ENCODE data around the gene SH3RF1. TPM values are rescaled to one million over a fixed set of nuclear protein-coding genes. Genes with fewer than 3 reads are reported as not detected.

The SH3RF1 gene
- total RNA-seq, 3 donors from 2014 or later (not counting 1 experiment from before 2014, with no cell fraction given) = 0.54 to 2.4 (median 1.6) TPM

GRCh38 chr4:169139021-169139420 lies 131.7 kb downstream of the SH3RF1 start:
- no peaks in the 10 kb centered on the region for H3K27me3 ChIP-seq (ENCODE audit: control insufficient read depth, insufficient read depth, low read length)
- H3K4me3 ChIP-seq (ENCODE audit: low read length) = no peak overlapping the region
- no peaks in the 10 kb centered on the region for H3K9me3 Mint-ChIP-seq
- no peaks in the 10 kb centered on the region for H3K27me3 Mint-ChIP-seq (ENCODE audit: low read depth in 2 of 2)
- no peaks in the 10 kb centered on the region for H3K36me3 Mint-ChIP-seq
- no peaks in the 10 kb centered on the region for H3K9me3 ChIP-seq (ENCODE audit: control insufficient read depth, insufficient read depth, low read length)
- H3K4me3 Mint-ChIP-seq = no peak overlapping the region
- TF ChIP-seq CTCF (IDR thresholded peaks at IDR 0.05) = no peak
- intact Hi-C loops (cut with micrococcal nuclease) = no loop called here
- no peak for DNase-seq
- H3K36me3 ChIP-seq (ENCODE audit: control insufficient read depth, insufficient read depth, low read length) = no peaks in the 10 kb centered on the region
- H3K4me1 Mint-ChIP-seq = peaks cover 0 to 6% of the 10 kb centered on the region in 2 donors
- H3K27ac Mint-ChIP-seq = no peak overlapping the region
- 89% methylated on average over 4 of the region's 4 CpGs for WGBS (ENCODE audit: insufficient coverage)
- ATAC-seq = no peak
- H3K4me1 ChIP-seq (ENCODE audit: control insufficient read depth, insufficient read depth, low read length) = no peaks in the 10 kb centered on the region
- no peak overlapping the region for H3K27ac ChIP-seq (ENCODE audit: low read length)

GRCh38 chr4:169137558-169137920 lies 133.2 kb downstream of the SH3RF1 start:
- Mint-ChIP-seq H3K9me3 (no peaks in the 10 kb centered on the region), H3K36me3 (no peaks in the 10 kb centered on the region), H3K4me3 (no peak overlapping the region), H3K27me3 (ENCODE audit: low read depth in 2 of 2) (no peaks in the 10 kb centered on the region), H3K4me1 (no peaks in the 10 kb centered on the region), H3K27ac (no peak overlapping the region)
- intact Hi-C loops (cut with micrococcal nuclease) = no loop called here
- WGBS (ENCODE audit: insufficient coverage) = 100% methylated on average over 1 of the region's 2 CpGs
- Histone ChIP-seq H3K4me3 (ENCODE audit: low read length) (no peak overlapping the region), H3K9me3 (ENCODE audit: control insufficient read depth, insufficient read depth, low read length) (no peaks in the 10 kb centered on the region), H3K36me3 (ENCODE audit: control insufficient read depth, insufficient read depth, low read length) (no peaks in the 10 kb centered on the region), H3K27ac (ENCODE audit: low read length) (no peak overlapping the region), H3K27me3 (ENCODE audit: control insufficient read depth, insufficient read depth, low read length) (no peaks in the 10 kb centered on the region), H3K4me1 (ENCODE audit: control insufficient read depth, insufficient read depth, low read length) (no peaks in the 10 kb centered on the region)
- DNase-seq (no peak), ATAC-seq (no peak)
- no peak for TF ChIP-seq CTCF (IDR thresholded peaks at IDR 0.05)

- DNase-seq (no peak), ATAC-seq (no peak)
- no peaks in the 10 kb centered on the region for H3K27me3 ChIP-seq (ENCODE audit: control insufficient read depth, insufficient read depth, low read length)
- H3K9me3 Mint-ChIP-seq = no peaks in the 10 kb centered on the region
- no peaks in the 10 kb centered on the region for H3K9me3 ChIP-seq (ENCODE audit: control insufficient read depth, insufficient read depth, low read length)
- no peaks in the 10 kb centered on the region for H3K4me1 ChIP-seq (ENCODE audit: control insufficient read depth, insufficient read depth, low read length)
- no peak overlapping the region for H3K27ac ChIP-seq (ENCODE audit: low read length)
- no peaks in the 10 kb centered on the region for H3K36me3 ChIP-seq (ENCODE audit: control insufficient read depth, insufficient read depth, low read length)
- H3K27ac Mint-ChIP-seq = no peak overlapping the region
- H3K27me3 Mint-ChIP-seq (ENCODE audit: low read depth in 2 of 2) = no peaks in the 10 kb centered on the region
- H3K4me3 Mint-ChIP-seq = no peak overlapping the region
- intact Hi-C loops (cut with micrococcal nuclease) = no loop called here
- no peaks in the 10 kb centered on the region for H3K4me1 Mint-ChIP-seq
- no peaks in the 10 kb centered on the region for H3K36me3 Mint-ChIP-seq
- WGBS (ENCODE audit: insufficient coverage) = 91% methylated on average over 3 of the region's 3 CpGs
- TF ChIP-seq CTCF (IDR thresholded peaks at IDR 0.05) = no peak
- H3K4me3 ChIP-seq (ENCODE audit: low read length) = no peak overlapping the region
Observed at GRCh38 chr4:169136796-169137557, 133.8 kb downstream of the SH3RF1 start.

GRCh38 chr4:169136330-169136729 lies 134.4 kb downstream of the SH3RF1 start:
- Histone ChIP-seq H3K27ac (ENCODE audit: low read length) (no peak overlapping the region), H3K9me3 (ENCODE audit: control insufficient read depth, insufficient read depth, low read length) (no peaks in the 10 kb centered on the region), H3K27me3 (ENCODE audit: control insufficient read depth, insufficient read depth, low read length) (no peaks in the 10 kb centered on the region), H3K4me1 (ENCODE audit: control insufficient read depth, insufficient read depth, low read length) (no peaks in the 10 kb centered on the region), H3K4me3 (ENCODE audit: low read length) (no peak overlapping the region), H3K36me3 (ENCODE audit: control insufficient read depth, insufficient read depth, low read length) (no peaks in the 10 kb centered on the region)
- ATAC-seq = no peak
- Mint-ChIP-seq H3K9me3 (no peaks in the 10 kb centered on the region), H3K27ac (no peak overlapping the region), H3K27me3 (ENCODE audit: low read depth in 2 of 2) (no peaks in the 10 kb centered on the region), H3K4me1 (no peaks in the 10 kb centered on the region), H3K4me3 (no peak overlapping the region), H3K36me3 (no peaks in the 10 kb centered on the region)
- intact Hi-C loops (cut with micrococcal nuclease) = no loop called here
- WGBS (ENCODE audit: insufficient coverage) = 89% methylated on average over 7 of the region's 7 CpGs
- TF ChIP-seq CTCF (IDR thresholded peaks at IDR 0.05) = no peak
- no peak for DNase-seq
